Measurements from ENCODE around the gene SFXN3.

The SFXN3 gene

DNA sequence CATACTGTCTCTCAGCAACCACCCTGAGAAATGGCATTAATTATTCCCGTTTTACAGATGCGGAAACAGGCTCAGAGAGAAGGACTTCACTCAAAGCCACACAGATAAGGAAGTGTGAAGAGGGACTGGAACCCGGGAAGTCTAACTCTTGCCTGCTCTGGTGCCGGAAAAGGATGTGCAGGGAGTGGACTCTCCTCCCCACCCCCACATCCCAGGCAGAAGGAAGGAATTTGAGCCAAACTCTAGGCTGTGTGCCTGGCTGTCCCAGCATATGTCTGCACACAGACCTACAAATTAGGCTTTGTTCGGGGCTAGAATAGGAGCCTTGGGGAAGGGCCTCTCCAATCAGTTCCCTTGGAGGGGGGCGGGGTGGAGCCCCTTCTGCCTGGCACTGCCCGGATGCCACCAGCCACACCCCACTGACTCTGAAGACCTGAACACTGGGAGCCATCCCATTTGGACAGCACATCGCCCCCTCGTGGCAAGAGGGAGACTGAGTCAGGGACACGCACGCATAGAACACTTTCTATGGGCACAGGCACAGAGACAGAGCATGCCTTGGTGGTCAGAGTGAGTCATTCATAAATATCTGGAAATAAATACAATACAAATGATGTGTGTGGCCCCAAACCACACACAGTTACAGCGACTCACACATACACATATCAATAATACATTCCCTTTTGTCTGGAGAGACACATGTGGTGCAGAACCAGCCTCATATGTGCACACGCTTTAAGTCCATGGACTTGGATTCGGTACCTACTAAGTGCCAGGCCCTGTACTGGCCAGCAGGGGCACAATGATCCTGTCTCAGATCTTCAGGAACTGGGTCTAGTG is 18.3 kb upstream of the SFXN3 start:
- no peaks in the 10 kb centered on the region for H3K36me3 ChIP-seq (ENCODE audit: control insufficient read depth, insufficient read depth, low read length)
- peaks cover 15% of the 10 kb centered on the region for H3K27me3 ChIP-seq (ENCODE audit: control insufficient read depth, insufficient read depth, low read length)
- peaks cover 26% of the 10 kb centered on the region for H3K4me1 ChIP-seq (ENCODE audit: control insufficient read depth, insufficient read depth, low read length)
- H3K9me3 ChIP-seq (ENCODE audit: control insufficient read depth, low read length): no peaks in the 10 kb centered on the region
- no peak overlapping the region for H3K9ac ChIP-seq (ENCODE audit: low read length)
- H3K4me3 ChIP-seq (ENCODE audit: low read length): no peak overlapping the region

DNA sequence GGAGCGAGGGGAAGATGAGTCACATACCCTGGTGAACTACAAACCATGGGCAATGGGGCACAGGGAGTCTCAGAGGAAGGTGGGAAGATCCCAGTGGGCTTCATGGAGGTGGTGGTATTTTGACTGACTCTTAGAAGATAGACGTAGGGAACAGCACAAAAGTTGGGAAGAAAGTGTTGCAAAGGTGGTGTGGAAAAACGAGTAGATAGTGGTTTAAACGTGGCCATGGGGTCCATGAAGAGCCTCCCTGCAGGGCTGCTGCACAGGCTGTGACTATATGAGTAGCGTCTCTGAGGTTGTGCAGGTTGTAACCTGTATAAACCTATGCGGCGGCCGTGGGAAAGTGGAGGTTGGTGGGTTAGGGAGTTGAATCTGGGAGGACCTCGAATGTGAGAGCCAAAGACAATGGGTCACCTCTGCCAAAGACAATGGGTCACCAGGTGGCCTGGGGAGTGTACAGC is 17.6 kb upstream of the SFXN3 start:
- Histone ChIP-seq H3K9ac (ENCODE audit: low read length) (no peak overlapping the region), H3K36me3 (ENCODE audit: control insufficient read depth, insufficient read depth, low read length) (no peaks in the 10 kb centered on the region), H3K4me3 (ENCODE audit: low read length) (no peak overlapping the region), H3K9me3 (ENCODE audit: control insufficient read depth, low read length) (no peaks in the 10 kb centered on the region), H3K27me3 (ENCODE audit: control insufficient read depth, insufficient read depth, low read length) (peaks cover 19% of the 10 kb centered on the region), H3K4me1 (ENCODE audit: control insufficient read depth, insufficient read depth, low read length) (peaks cover 27% of the 10 kb centered on the region)

DNA sequence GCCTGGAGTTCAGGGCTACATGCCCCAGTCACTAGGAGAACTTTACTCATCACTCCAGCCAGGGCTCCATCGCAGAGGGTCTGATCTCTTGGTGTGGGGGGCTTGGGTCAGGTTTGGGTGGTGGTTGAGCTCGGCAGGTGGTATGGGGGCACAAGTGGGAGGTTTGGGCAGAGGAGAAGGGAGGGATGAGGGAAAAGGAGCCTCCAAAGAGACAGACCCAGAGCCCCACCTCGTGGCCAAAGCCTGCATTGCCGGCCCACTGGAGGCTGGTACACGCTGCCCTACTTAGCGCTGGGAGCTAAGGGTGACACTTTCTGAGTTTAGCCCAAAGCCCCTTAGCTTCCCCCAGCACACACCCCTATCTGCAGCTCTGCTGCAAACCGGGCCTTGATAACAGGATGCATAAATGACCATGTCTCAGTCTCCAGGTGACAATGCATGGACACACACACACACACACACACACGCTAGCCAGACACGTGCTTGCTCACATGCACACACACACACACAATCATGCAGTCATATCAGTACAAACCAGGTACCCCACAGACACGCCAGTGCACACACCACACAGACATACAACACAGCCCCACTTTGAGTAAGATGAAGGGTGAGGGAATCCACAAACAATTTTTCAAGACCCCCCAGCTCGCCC is 16.7 kb upstream of the SFXN3 start:
- H3K4me1 ChIP-seq (ENCODE audit: control insufficient read depth, insufficient read depth, low read length): peaks cover 35% of the 10 kb centered on the region
- H3K27me3 ChIP-seq (ENCODE audit: control insufficient read depth, insufficient read depth, low read length): peaks cover 25% of the 10 kb centered on the region
- H3K9ac ChIP-seq (ENCODE audit: low read length): no peak overlapping the region

DNA sequence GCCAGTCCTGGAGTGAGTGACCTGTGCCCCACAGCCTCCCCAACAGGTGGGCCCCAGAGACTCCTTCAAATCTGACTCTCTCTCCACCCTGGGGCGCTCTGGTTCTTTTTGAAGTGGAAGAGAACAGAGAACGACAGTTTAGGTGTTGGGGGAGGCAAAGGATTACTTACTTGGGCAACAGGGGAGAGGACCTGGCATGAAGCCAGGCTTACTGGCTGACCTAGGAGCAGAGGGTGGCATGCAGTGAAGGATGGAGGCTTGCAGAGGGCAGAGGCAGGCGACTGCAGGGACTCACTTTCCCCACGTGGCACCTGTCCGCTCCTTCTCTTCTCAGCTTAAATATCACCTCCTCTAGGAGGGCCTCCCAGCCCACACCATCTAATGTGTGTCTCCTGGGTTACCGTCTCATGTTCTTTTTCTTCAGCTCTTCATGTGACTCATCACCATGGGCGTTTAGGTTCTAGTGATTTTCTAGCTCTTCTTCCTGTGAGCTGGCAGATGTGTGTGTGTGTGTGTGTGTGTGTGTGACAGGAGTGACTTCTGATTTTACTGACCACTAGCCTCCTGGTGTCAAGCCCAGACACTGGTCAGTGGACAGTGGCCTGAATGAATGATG is 16.0 kb upstream of the SFXN3 start:
- H3K36me3 ChIP-seq (ENCODE audit: control insufficient read depth, insufficient read depth, low read length): no peaks in the 10 kb centered on the region
- peaks cover 35% of the 10 kb centered on the region for H3K4me1 ChIP-seq (ENCODE audit: control insufficient read depth, insufficient read depth, low read length)
- no peaks in the 10 kb centered on the region for H3K9me3 ChIP-seq (ENCODE audit: control insufficient read depth, low read length)
- H3K27me3 ChIP-seq (ENCODE audit: control insufficient read depth, insufficient read depth, low read length): peaks cover 25% of the 10 kb centered on the region
- no peak overlapping the region for H3K4me3 ChIP-seq (ENCODE audit: low read length)
- no peak overlapping the region for H3K9ac ChIP-seq (ENCODE audit: low read length)

More for the DNA sequence above, 16.7 kb upstream of the SFXN3 start:
- Histone ChIP-seq H3K36me3 (ENCODE audit: control insufficient read depth, insufficient read depth, low read length) (no peaks in the 10 kb centered on the region), H3K9me3 (ENCODE audit: control insufficient read depth, low read length) (no peaks in the 10 kb centered on the region), H3K4me3 (ENCODE audit: low read length) (no peak overlapping the region)

DNA sequence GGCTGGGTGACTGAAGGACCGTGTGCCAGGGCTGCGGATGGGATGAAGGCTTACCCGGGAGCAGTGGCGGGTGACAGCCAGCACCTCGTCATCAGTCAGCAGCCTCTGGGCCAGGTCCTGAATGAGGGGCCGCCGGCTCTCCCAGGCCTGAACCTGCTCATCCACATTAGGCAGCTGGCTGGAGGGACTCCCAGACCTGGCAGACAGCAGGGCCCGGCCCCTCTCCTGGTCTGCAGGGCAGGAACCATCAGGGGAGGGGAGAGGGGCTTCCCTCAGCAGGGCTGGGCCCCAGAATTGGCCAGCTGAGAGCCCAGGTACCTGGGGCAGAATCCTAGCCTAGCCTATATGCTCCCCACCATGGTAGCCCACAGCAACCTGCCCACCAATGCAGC is 15.5 kb upstream of the SFXN3 start:
- Histone ChIP-seq H3K36me3 (ENCODE audit: control insufficient read depth, insufficient read depth, low read length) (no peaks in the 10 kb centered on the region), H3K27me3 (ENCODE audit: control insufficient read depth, insufficient read depth, low read length) (peaks cover 25% of the 10 kb centered on the region), H3K9ac (ENCODE audit: low read length) (no peak overlapping the region), H3K4me1 (ENCODE audit: control insufficient read depth, insufficient read depth, low read length) (peaks cover 35% of the 10 kb centered on the region), H3K9me3 (ENCODE audit: control insufficient read depth, low read length) (no peaks in the 10 kb centered on the region), H3K4me3 (ENCODE audit: low read length) (no peak overlapping the region)

DNA sequence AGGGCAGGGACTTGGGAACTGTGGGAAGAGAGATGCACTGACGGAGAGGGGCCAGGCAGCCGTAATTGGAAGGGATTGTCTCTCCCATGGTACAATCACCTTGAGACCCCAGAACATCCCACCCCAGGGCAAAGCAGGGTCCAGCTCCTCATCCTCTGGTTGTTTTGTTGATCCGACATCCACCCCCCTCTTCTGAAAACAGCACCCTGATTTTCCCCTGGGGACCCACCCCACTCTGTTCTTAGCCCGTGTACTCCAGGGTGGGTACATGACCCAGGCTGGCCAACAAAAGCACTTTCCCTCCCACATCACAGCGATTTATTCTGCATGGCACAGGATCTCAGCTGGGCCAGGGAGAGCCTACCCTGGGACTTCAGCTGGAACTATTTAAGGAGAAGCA is 14.2 kb upstream of the SFXN3 start:
- peaks cover 25% of the 10 kb centered on the region for H3K27me3 ChIP-seq (ENCODE audit: control insufficient read depth, insufficient read depth, low read length)
- no peaks in the 10 kb centered on the region for H3K9me3 ChIP-seq (ENCODE audit: control insufficient read depth, low read length)
- peaks cover 28% of the 10 kb centered on the region for H3K4me1 ChIP-seq (ENCODE audit: control insufficient read depth, insufficient read depth, low read length)
- no peak overlapping the region for H3K4me3 ChIP-seq (ENCODE audit: low read length)
- H3K9ac ChIP-seq (ENCODE audit: low read length): no peak overlapping the region
- no peaks in the 10 kb centered on the region for H3K36me3 ChIP-seq (ENCODE audit: control insufficient read depth, insufficient read depth, low read length)

DNA sequence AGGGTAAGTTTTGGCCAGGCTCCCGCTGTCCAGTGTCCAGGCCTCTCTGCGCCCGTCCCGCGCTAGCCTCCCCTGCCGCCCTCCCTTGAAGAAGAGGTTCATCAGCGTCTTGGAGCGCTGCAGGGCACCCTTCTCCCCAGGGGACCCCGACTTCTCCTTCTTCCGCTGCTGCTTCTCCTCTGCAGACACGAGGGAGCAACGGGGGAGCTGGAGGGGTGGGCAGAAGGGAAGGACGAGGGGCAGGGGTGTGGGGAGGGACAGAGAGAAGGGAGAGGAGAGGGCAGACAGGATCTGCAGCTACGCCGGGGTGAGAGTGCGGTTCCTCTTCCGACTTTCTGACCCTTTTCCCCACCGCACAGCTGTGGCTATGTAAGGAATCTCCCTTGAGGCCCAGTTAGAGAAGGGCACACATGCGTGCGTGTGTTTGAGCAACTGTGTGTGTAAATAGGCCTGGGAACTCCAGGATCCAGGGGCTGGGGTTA is 12.9 kb upstream of the SFXN3 start:
- Histone ChIP-seq H3K4me1 (ENCODE audit: control insufficient read depth, insufficient read depth, low read length) (peaks cover 15% of the 10 kb centered on the region), H3K4me3 (ENCODE audit: low read length) (no peak overlapping the region), H3K9me3 (ENCODE audit: control insufficient read depth, low read length) (no peaks in the 10 kb centered on the region), H3K27me3 (ENCODE audit: control insufficient read depth, insufficient read depth, low read length) (peaks cover 25% of the 10 kb centered on the region), H3K36me3 (ENCODE audit: control insufficient read depth, insufficient read depth, low read length) (no peaks in the 10 kb centered on the region), H3K9ac (ENCODE audit: low read length) (no peak overlapping the region)

DNA sequence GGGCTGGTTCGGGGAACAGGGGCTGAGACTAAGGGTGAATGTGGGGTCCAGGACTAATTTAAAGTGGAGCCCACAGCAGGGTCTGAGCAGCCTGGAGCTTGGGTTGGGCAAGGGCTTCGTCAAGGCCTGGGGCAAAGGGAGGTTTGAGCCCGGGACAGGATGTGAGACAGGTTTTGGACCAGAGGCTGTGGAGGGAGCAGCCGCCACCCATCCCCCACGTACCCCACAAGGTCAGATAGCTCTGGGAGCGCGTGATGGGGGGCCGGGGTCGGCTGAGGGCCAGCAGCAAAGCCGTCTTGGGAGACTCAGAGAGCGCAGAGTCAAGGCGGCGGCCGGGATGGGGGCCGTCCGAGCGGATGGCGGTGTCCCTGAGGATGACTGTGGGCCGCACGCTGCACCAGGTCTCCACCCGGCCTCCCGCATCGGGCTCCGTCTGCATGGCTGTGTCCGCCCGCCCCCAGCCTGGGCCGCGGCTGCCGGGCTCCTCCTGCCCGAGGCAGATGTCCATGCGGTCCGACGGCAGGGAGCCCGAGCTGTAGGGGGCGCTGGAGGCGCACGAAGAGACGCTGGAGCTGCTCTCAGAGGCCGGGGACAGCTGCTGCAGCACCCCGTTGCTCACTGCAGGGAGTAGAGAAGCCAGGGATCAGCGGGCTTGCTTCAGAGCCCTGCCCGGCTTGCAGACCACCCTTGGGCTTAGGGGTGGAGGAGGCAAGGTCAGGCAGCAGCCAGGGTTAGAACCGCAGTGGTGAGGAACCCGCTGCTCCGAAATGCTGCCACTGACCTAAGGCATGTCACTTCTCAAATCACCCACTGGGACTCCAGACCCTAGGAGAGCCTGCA is 12.2 kb upstream of the SFXN3 start:
- H3K27me3 ChIP-seq (ENCODE audit: control insufficient read depth, insufficient read depth, low read length): peaks cover 25% of the 10 kb centered on the region
- no peak overlapping the region for H3K9ac ChIP-seq (ENCODE audit: low read length)
- no peaks in the 10 kb centered on the region for H3K36me3 ChIP-seq (ENCODE audit: control insufficient read depth, insufficient read depth, low read length)
- H3K4me1 ChIP-seq (ENCODE audit: control insufficient read depth, insufficient read depth, low read length): peaks cover 10% of the 10 kb centered on the region
- H3K9me3 ChIP-seq (ENCODE audit: control insufficient read depth, low read length): no peaks in the 10 kb centered on the region
- no peak overlapping the region for H3K4me3 ChIP-seq (ENCODE audit: low read length)

DNA sequence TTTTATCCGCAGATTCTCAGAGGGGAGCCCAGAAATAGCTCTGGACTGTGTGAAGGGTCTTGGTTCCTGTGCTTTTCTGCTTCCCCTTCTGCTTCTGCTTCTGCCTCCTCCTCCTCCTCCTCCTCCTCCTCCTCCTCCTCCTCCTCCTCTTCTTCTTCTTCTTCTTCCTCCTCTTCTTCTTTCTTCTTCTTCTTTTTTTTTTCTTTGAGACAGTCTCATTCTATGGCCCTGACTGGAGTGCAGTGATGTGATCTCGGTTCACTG is 11.7 kb upstream of the SFXN3 start:
- Histone ChIP-seq H3K4me3 (ENCODE audit: low read length) (no peak overlapping the region), H3K4me1 (ENCODE audit: control insufficient read depth, insufficient read depth, low read length) (peaks cover 10% of the 10 kb centered on the region), H3K36me3 (ENCODE audit: control insufficient read depth, insufficient read depth, low read length) (no peaks in the 10 kb centered on the region), H3K9ac (ENCODE audit: low read length) (no peak overlapping the region), H3K9me3 (ENCODE audit: control insufficient read depth, low read length) (no peaks in the 10 kb centered on the region), H3K27me3 (ENCODE audit: control insufficient read depth, insufficient read depth, low read length) (peaks cover 25% of the 10 kb centered on the region)

DNA sequence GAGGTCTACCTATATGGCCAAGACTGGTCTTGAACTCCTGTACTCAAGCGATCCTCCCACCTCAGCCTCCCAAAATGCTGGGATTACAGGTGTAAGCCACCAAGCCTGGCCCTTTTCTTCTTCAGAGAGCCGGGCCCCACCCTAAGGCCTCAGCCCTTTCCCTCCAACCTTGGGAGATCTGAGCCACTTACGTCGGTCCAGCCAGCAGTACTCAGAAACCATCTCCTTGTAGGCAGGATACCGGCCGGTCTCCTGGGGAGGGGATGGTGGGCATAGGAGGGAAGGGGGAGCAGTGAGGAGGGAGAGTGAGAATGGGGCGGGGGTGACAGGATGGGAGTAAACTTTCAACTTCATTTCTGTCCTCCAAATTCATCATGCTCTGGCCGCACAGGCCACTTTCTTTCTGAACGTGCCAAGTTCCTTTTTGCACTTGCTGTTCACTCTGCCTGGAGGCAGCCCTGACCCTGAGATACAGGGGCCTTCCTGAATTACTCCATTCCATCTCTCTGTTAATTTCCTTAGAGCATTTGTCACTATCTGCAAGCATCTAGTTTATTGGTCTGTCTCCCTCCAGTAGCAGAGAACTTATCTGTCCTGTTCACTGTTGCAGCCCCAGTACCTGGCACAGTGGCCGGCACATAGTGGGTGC is 10.5 kb upstream of the SFXN3 start:
- no peaks in the 10 kb centered on the region for H3K36me3 ChIP-seq (ENCODE audit: control insufficient read depth, insufficient read depth, low read length)
- no peaks in the 10 kb centered on the region for H3K9me3 ChIP-seq (ENCODE audit: control insufficient read depth, low read length)
- peaks cover 10% of the 10 kb centered on the region for H3K4me1 ChIP-seq (ENCODE audit: control insufficient read depth, insufficient read depth, low read length)
- H3K9ac ChIP-seq (ENCODE audit: low read length): no peak overlapping the region
- H3K4me3 ChIP-seq (ENCODE audit: low read length): no peak overlapping the region
- peaks cover 23% of the 10 kb centered on the region for H3K27me3 ChIP-seq (ENCODE audit: control insufficient read depth, insufficient read depth, low read length)

DNA sequence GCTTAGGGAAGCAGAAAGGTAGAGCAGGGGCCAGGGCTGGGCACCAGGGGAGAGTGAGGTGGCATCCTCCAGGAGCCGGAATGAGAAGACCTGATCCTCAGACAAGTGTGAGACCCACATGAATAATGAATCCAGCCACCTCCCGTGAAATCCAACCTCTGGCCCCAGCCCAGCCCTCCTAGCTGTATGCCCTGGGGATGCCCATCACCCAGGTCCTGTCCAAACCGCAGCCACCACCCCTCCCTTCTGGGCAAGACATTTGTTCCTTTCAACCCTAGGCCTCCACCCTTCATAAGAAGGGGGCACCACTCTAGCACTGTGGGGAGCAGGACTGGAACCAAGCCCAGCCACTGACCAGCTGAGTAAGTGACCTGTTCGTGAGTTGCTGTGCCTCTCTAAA is 9.8 kb upstream of the SFXN3 start:
- Histone ChIP-seq H3K27me3 (ENCODE audit: control insufficient read depth, insufficient read depth, low read length) (peaks cover 19% of the 10 kb centered on the region), H3K36me3 (ENCODE audit: control insufficient read depth, insufficient read depth, low read length) (no peaks in the 10 kb centered on the region), H3K4me3 (ENCODE audit: low read length) (no peak overlapping the region), H3K9me3 (ENCODE audit: control insufficient read depth, low read length) (no peaks in the 10 kb centered on the region), H3K4me1 (ENCODE audit: control insufficient read depth, insufficient read depth, low read length) (peaks cover 10% of the 10 kb centered on the region), H3K9ac (ENCODE audit: low read length) (no peak overlapping the region)
